ENCODE data around the gene CAND2.

Gene CAND2

DNA sequence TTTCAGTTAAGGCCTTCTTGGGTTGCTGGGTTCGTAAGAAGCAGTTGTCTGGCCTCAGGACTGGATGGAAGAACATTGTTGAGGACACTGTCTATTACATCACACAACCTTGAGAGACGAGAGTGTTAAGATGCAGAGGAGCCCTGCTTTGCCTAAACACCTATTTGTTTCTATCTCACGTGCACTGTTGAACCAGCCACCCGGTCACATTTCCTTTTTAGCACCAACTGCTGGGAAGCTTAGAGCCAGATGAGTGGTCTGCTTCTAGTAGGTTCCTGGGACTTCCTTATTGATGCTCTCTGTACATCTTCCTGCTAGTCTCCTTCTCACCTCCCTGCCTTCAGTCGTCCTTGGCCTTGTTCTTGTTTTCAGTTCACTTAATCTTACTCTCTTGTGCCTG lies 22.3 kb downstream of the CAND2 start:
- FAIRE-seq = no peak
- TF ChIP-seq, protein P1, sequence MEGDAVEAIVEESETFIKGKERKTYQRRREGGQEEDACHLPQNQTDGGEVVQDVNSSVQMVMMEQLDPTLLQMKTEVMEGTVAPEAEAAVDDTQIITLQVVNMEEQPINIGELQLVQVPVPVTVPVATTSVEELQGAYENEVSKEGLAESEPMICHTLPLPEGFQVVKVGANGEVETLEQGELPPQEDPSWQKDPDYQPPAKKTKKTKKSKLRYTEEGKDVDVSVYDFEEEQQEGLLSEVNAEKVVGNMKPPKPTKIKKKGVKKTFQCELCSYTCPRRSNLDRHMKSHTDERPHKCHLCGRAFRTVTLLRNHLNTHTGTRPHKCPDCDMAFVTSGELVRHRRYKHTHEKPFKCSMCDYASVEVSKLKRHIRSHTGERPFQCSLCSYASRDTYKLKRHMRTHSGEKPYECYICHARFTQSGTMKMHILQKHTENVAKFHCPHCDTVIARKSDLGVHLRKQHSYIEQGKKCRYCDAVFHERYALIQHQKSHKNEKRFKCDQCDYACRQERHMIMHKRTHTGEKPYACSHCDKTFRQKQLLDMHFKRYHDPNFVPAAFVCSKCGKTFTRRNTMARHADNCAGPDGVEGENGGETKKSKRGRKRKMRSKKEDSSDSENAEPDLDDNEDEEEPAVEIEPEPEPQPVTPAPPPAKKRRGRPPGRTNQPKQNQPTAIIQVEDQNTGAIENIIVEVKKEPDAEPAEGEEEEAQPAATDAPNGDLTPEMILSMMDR (IDR thresholded peaks at IDR 0.05; ENCODE audit: insufficient read depth, missing control alignments) = no peak
- no peak for DNase-seq (ENCODE audit: insufficient read length, low spot score)

DNA sequence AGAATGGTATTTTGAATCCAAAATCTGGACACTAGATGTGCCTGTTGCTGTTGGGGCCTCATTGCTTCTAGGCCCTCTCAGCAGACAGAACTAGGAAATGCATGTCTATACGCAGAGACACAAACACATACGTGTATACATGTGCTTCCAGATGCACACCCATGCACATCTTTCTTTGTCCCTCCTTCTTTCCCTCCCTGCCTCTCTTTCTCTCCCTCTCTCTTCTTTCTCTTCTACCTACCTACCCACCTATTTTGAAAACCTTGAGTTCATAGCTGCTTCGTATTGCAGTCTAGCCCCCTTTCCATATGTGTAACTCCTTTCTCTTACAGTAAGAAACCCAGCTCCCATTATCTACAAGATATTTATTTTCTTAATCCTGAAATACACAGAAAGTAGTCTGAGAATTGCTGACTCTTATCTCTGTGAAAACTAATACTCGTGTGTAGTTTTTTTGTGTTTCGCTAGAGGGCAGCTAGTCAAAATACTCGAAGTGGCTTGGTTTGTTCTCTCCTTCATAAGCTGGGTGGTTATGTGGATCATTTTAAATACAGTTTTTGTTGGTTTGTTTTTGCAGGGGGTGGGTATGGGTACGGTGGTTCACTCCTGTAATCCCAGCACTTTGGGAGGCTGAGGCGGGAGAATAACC lies 26.4 kb downstream of the CAND2 start:
- DNase-seq (ENCODE audit: insufficient read length, low spot score) (no peak), FAIRE-seq (no peak)
- TF ChIP-seq, protein P1 (IDR thresholded peaks at IDR 0.05; ENCODE audit: insufficient read depth, missing control alignments) = peak; percentile 31

DNA sequence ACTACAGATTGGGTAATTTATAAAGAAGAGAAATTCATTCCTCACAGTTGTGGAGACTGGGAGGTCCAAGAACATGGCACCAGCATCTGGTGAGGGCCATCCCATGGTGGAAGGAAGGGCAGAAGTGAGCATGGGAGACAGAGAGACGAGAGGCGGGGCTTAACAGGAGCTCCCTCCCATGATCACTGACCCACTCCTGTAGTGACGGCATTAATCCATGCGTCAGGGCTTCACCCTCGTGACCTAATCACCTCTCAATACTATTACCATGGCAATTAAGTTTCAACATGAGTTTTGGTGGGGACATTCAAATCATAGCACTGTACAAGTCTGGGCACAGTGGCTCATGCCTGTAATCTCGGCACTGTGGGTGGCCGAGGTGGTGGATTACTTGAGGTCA lies 27.8 kb downstream of the CAND2 start:
- no peak for FAIRE-seq

DNA sequence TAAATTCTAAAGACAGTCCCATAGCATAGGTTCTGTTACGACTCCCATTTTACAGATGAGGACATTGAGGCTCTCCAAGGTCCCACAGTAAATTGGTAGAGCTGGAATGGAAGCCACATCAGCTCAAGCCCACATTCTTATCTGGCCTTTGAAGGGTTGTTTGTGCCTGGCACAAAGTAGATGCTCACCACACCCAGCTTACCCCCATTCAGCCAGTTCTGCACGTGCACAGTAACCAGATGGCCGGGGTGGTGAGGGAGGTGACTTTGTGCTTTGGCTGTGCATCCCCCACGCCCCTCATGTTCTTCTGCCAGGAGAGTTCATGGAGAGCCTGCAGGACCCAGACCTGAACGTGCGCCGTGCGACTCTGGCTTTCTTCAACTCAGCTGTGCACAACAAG lies 28.7 kb downstream of the CAND2 start:
- FAIRE-seq (no peak), DNase-seq (ENCODE audit: insufficient read length, low spot score) (no peak)
- TF ChIP-seq, protein P1 (IDR thresholded peaks at IDR 0.05; ENCODE audit: insufficient read depth, missing control alignments) = no peak

More for the DNA sequence above, 27.8 kb downstream of the CAND2 start:
- no peak for DNase-seq (ENCODE audit: insufficient read length, low spot score)
- TF ChIP-seq, protein P1 (IDR thresholded peaks at IDR 0.05; ENCODE audit: insufficient read depth, missing control alignments) = no peak

DNA sequence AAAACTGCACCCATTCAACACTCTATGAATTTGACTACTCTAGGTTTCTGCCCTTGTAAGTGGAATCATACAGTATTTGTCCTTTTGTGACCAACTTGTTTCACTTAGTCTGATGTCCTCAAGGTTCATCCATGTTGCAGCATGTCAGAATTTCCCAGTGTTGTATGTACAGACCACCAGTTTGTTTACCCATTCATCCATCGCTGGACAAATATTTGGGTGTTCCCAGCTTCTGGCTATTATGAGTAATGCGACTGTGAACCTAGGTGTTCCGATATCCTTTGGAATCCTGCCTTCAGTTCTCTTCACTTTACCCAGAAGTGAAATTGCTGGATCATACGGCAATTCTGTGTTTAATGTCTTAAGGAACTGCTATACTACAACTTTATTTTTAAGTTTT lies 32.3 kb downstream of the CAND2 start:
- TF ChIP-seq, protein P1 (IDR thresholded peaks at IDR 0.05; ENCODE audit: insufficient read depth, missing control alignments) = no peak
- FAIRE-seq = no peak
- DNase-seq (ENCODE audit: insufficient read length, low spot score) = no peak

DNA sequence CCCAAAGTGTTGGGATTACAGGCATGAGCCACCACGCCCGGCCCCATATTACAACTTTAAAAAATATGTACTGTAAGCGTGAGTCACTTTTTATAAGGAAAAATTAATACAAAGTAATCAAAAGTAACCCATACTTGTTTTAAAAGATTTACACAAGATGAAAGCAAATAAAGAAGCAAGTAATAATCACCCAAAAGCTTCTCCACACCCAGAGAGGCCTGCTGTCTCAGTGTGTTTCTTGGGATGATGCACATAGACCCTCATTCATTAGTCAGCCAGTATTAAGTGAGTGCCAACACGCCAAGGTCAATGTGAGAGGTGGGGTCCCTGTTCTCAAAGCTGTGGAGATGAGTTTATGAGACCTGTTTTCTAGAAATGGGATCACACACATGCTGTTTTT lies 32.9 kb downstream of the CAND2 start:
- DNase-seq (ENCODE audit: insufficient read length, low spot score) = no peak
- no peak for FAIRE-seq
- TF ChIP-seq, protein P1 (IDR thresholded peaks at IDR 0.05; ENCODE audit: insufficient read depth, missing control alignments) = no peak

DNA sequence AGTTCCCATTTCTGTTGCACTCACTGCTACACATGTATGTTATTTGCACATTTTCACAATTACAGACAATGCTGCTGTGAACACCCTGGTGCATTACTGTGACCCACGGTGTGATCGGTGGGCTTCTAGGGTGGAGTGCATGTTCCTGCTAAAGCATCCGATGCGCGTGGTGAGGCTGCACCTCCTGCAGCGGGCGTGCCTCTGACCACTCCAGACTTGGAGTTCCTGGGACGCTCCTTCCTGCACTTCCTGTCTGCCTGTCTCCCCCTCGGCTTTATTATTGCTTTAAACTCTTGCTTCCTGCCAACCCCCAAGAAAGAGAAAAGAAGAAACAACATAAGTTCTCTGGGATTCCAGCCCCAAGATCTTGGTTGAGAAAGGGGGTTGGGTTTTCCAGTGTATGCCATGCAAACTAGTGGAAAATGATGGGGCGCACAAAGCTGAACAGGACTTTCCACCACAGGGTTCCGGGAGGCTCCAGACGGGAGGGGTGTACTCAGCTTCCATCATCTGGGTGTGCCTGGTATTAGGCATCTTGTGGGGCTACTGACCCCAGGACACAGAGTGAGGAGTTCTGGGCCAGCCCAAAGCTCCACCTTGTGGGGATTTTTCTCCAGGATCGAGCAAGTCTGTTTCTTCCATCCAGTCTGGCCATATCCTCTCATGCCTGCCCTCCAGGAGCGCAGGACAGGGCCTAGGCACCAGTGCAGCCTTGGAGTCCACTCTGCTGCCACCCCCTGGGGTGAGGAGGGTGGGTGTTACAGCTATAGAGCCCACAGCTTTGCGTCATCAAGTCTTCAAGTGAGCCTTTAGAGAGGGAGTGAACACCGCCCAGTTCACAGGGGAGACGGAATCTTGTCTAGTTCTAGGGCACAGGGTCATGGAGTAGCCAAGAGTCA lies 33.7 kb downstream of the CAND2 start:
- TF ChIP-seq, protein P1 (IDR thresholded peaks at IDR 0.05; ENCODE audit: insufficient read depth, missing control alignments) = peak; percentile 4
- no peak for DNase-seq (ENCODE audit: insufficient read length, low spot score)
- no peak for FAIRE-seq

All from D721Med (cell line).